HepG2 (cell line): ENCODE data around the gene TBC1D4. TPM values are rescaled to one million over a fixed set of nuclear protein-coding genes. Genes with fewer than 3 reads are reported as not detected.

Experiments
- BCL6 ChIP-seq: IDR thresholded peaks from 2 replicates; pipeline ENCODE4 v1.6.1; 2016; ENCODE audit warnings: missing genetic modification reagents, missing compliant biosample characterization
- E2F2 ChIP-seq: sonication (generic); formaldehyde crosslinking; IDR thresholded peaks from 2 replicates; pipeline ENCODE4 v1.4.0; 2020; ENCODE audit warnings: missing genetic modification reagents, borderline replicate concordance
- FOXJ3 ChIP-seq: sonication (generic); formaldehyde crosslinking; IDR thresholded peaks from 2 replicates; pipeline ENCODE4 v1.4.0; 2020; ENCODE audit warnings: missing genetic modification reagents, mild to moderate bottlenecking, borderline replicate concordance
- GABPA ChIP-seq, 2 experiments: IDR thresholded peaks; 2 replicates each; pipeline ENCODE4 v1.6.1; 2011 to 2016; ENCODE audit warnings: low read depth in 2 of 2, low read length in 1 of 2, missing biosample characterization in 1 of 2, missing genetic modification characterization in 1 of 2
- HMGXB3 ChIP-seq: sonication (generic); formaldehyde crosslinking; IDR thresholded peaks from 2 replicates; pipeline ENCODE4 v1.4.0; 2020; ENCODE audit warnings: missing genetic modification reagents, borderline replicate concordance
- MAFF ChIP-seq: IDR thresholded peaks from 2 replicates; pipeline ENCODE4 v1.6.1; 2011; ENCODE audit warnings: low read depth, low read length, improper control_type of control experiment
- MTA1 ChIP-seq: sonication (generic); formaldehyde crosslinking; IDR thresholded peaks from 2 replicates; pipeline ENCODE4 v1.4.0; 2020; ENCODE audit warnings: missing genetic modification reagents, mild to moderate bottlenecking, borderline replicate concordance
- MTA3 ChIP-seq: sonication (generic); formaldehyde crosslinking; IDR thresholded peaks from 2 replicates; pipeline ENCODE4 v1.4.0; 2020; ENCODE audit warnings: missing genetic modification reagents
- NR2F2 ChIP-seq: IDR thresholded peaks from 2 replicates; pipeline ENCODE4 v1.6.1; 2012; ENCODE audit warnings: low read depth, inconsistent platforms, borderline replicate concordance
- SOX6 ChIP-seq, 2 experiments: fragments of 450-650 bp in 1 of 2; sonication (generic) in 1 of 2; formaldehyde crosslinking in 1 of 2; IDR thresholded peaks; 2 replicates each; pipeline versions ENCODE4 v1.4.0 to v1.6.1; 2017 to 2020; ENCODE audit warnings: antibody characterized with exemption in 1 of 2, mild to moderate bottlenecking in 1 of 2, missing genetic modification reagents in 1 of 2
- TBX3 ChIP-seq: fragments of 450-650 bp; IDR thresholded peaks from 2 replicates; pipeline ENCODE4 v1.6.1; 2017; ENCODE audit warnings: antibody characterized with exemption, mild to moderate bottlenecking, inconsistent platforms, borderline replicate concordance
- ZBTB43 ChIP-seq: sonication (generic); formaldehyde crosslinking; conservative IDR thresholded peaks from 2 replicates; pipeline ENCODE4 v1.4.0; 2020; ENCODE audit warnings: missing genetic modification reagents
- ZNF256 ChIP-seq: sonication (generic); formaldehyde crosslinking; conservative IDR thresholded peaks from 2 replicates; pipeline ENCODE4 v1.4.0; 2020; ENCODE audit warnings: missing genetic modification reagents
- ZNF33A ChIP-seq: sonication (generic); formaldehyde crosslinking; IDR thresholded peaks from 2 replicates; pipeline ENCODE4 v1.5.1; 2020; ENCODE audit warnings: missing genetic modification reagents, mild to moderate bottlenecking, moderate library complexity, borderline replicate concordance
- ZNF652 ChIP-seq: IDR thresholded peaks from 2 replicates; pipeline ENCODE4 v1.6.1; 2016; ENCODE audit warnings: low read depth, borderline replicate concordance
- ZNF703 ChIP-seq: sonication (generic); formaldehyde crosslinking; IDR thresholded peaks from 2 replicates; pipeline ENCODE4 v1.5.1; 2020; ENCODE audit warnings: missing genetic modification reagents, mild to moderate bottlenecking, moderate library complexity, borderline replicate concordance
- polyA plus RNA-seq, 8 experiments: library from polyadenylated mRNA; depleted of rRNA in 3 of 8; stranded (reverse) in 7 of 8; unstranded in 1 of 8; fragments of >200 nt; fragmentation: Illumina TruSeq in 4 of 8; extraction: Trizol in 4 of 8; gene quantifications; 2 replicates each; pipeline versions ENCODE4 v1.2.1 to v1.2.3, GENCODE V29; 2011 to 2016; ENCODE audit warnings: low read depth in 4 of 8, missing spikeins in 1 of 8, mixed read lengths in 1 of 8; ENCODE audit not compliant: insufficient read depth in 1 of 8
- total RNA-seq, 5 experiments: library from RNA; depleted of rRNA; stranded (reverse); fragments of >200 nt; fragmentation: Illumina TruSeq; extraction: Trizol; gene quantifications; 2 replicates each; pipeline ENCODE4 v1.2.3, GENCODE V29; 2016; ENCODE audit warnings: low read depth in 1 of 5
- TF ChIP-seq, protein P1 (sequence below): sonication (generic); formaldehyde crosslinking; IDR thresholded peaks from 2 replicates; pipeline ENCODE4 v1.4.0; 2020; ENCODE audit warnings: missing genetic modification reagents, borderline replicate concordance

Gene TBC1D4
- total and polyA plus RNA-seq, 2 of the 13 experiments (the other 11 are each of a cell fraction or from before 2014, with no cell fraction given) = 35.9 to 64.4 TPM

DNA sequence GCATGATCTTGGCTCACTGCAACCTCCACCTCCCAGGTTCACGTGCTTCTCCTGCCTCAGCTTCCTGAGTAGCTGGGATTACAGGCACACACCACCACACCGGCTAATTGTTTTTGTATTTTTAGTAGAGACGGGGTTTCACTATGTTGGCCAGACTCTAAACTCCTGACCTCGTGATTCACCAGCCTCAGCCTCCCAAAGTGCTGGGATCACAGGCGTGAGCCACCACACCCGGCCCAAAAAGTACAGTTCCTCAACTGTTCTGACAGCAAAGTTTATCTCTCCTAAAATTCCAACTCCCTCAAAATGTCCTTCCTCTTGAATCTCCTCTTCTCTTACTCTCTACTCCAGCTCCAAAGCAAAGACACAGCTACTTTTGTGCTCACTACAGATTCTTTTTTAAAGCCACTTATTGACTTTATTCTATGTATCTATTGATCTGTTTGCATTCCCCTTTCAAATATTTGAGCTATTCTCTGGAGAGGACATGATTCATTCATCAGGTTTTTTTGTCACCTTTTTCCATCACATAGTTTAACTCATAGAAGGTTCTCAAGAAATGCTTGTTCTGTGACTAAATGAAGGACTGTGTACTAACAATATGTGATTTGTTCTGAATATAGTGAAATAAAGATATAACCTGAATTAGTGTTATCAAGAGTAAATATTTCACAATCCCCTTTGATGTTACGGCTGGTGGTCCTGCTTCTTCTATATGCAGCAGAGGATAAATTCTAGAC is 142.2 kb downstream of the TBC1D4 start (continued):
- TF ChIP-seq E2F2 (CRISPR knock-in tag) = no peak
- TF ChIP-seq ZNF256 (CRISPR knock-in tag) = no peak
- TF ChIP-seq SOX6 (IDR thresholded peaks at IDR 0.05) = no peak
- TF ChIP-seq SOX6 (CRISPR knock-in tag; IDR thresholded peaks at IDR 0.05) = peak; percentile 91
- TF ChIP-seq MTA1 (CRISPR knock-in tag) = no peak
- peak; percentile 87 for TF ChIP-seq BCL6 (CRISPR knock-in tag)
- no peak for TF ChIP-seq GABPA (IDR thresholded peaks at IDR 0.05; ENCODE audit: low read depth, low read length)
- 0 out of 2 replicates have a peak, but pooled peaks have one; percentile 15 for TF ChIP-seq GABPA (CRISPR knock-in tag; IDR thresholded peaks at IDR 0.05; ENCODE audit: low read depth)
- peak; percentile 34; the same call in 1 of the 2 replicates for TF ChIP-seq ZNF33A (CRISPR knock-in tag)
- TF ChIP-seq, protein P1, sequence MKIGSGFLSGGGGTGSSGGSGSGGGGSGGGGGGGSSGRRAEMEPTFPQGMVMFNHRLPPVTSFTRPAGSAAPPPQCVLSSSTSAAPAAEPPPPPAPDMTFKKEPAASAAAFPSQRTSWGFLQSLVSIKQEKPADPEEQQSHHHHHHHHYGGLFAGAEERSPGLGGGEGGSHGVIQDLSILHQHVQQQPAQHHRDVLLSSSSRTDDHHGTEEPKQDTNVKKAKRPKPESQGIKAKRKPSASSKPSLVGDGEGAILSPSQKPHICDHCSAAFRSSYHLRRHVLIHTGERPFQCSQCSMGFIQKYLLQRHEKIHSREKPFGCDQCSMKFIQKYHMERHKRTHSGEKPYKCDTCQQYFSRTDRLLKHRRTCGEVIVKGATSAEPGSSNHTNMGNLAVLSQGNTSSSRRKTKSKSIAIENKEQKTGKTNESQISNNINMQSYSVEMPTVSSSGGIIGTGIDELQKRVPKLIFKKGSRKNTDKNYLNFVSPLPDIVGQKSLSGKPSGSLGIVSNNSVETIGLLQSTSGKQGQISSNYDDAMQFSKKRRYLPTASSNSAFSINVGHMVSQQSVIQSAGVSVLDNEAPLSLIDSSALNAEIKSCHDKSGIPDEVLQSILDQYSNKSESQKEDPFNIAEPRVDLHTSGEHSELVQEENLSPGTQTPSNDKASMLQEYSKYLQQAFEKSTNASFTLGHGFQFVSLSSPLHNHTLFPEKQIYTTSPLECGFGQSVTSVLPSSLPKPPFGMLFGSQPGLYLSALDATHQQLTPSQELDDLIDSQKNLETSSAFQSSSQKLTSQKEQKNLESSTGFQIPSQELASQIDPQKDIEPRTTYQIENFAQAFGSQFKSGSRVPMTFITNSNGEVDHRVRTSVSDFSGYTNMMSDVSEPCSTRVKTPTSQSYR (CRISPR knock-in tag) = no peak
- TF ChIP-seq TBX3 = peak; percentile 99
- 0 out of 2 replicates have a peak, but pooled peaks have one; percentile 71 for TF ChIP-seq ZBTB43 (CRISPR knock-in tag)
- no peak for TF ChIP-seq ZNF703 (CRISPR knock-in tag)
- TF ChIP-seq MTA3 (CRISPR knock-in tag) = no peak
- peak; percentile 84 for TF ChIP-seq ZNF652 (CRISPR knock-in tag)
- 0 out of 2 replicates have a peak, but pooled peaks have one; percentile 5 for TF ChIP-seq MAFF
- no peak for TF ChIP-seq HMGXB3
- TF ChIP-seq FOXJ3 (CRISPR knock-in tag) = peak; percentile 92; the same call in 1 of the 2 replicates
- TF ChIP-seq NR2F2 = peak; percentile 58; the same call in 1 of the 2 replicates
